DOHH2 (cell line): ENCODE measurements around the gene F10.

Experiments
- H3F3A ChIP-seq: fragments of 200-600 bp; sonication (generic), shearing (Covaris generic); 2 replicates; pipeline ENCODE4 v1.6.0; 2016; ENCODE audit warnings: antibody characterized with exemption, mild to moderate bottlenecking; ENCODE audit not compliant: control insufficient read depth, insufficient read depth
- H3K27ac ChIP-seq: fragments of 200-600 bp; sonication (generic); 2 replicates; pipeline ENCODE4 v1.5.1; 2014; ENCODE audit warnings: low read depth, mild to moderate bottlenecking, low read length, moderate library complexity
- H3K27me3 ChIP-seq: fragments of 200-600 bp; sonication (generic); 2 replicates; pipeline ENCODE4 v1.6.1; 2014; ENCODE audit warnings: mild to moderate bottlenecking, low read length, mixed read lengths; ENCODE audit not compliant: control insufficient read depth
- H3K36me3 ChIP-seq: fragments of 200-600 bp; sonication (generic); 2 replicates; pipeline ENCODE4 v1.6.1; 2014; ENCODE audit warnings: mild to moderate bottlenecking, low read length, moderate library complexity, mixed read lengths; ENCODE audit not compliant: control insufficient read depth
- H3K4me1 ChIP-seq: fragments of 200-600 bp; sonication (generic); 2 replicates; pipeline ENCODE4 v1.6.1; 2014; ENCODE audit warnings: mild to moderate bottlenecking, low read length, mixed read lengths; ENCODE audit not compliant: control insufficient read depth
- H3K4me2 ChIP-seq: fragments of 200-600 bp; sonication (generic); 2 replicates; pipeline ENCODE4 v1.6.0; 2014; ENCODE audit warnings: mild to moderate bottlenecking, low read length, moderate library complexity
- H3K4me3 ChIP-seq: fragments of 200-600 bp; sonication (generic); 2 replicates; pipeline ENCODE4 v1.5.1; 2014; ENCODE audit warnings: mild to moderate bottlenecking, low read length, mixed read lengths
- H3K79me2 ChIP-seq: fragments of 200-600 bp; sonication (generic); 2 replicates; pipeline ENCODE4 v1.6.1; 2014; ENCODE audit warnings: mild to moderate bottlenecking, low read length, mixed read lengths; ENCODE audit not compliant: control insufficient read depth
- H3K9me2 ChIP-seq: fragments of 200-600 bp; sonication (generic); replicated peaks from 2 replicates; pipeline ENCODE4 v1.6.1; 2014; ENCODE audit warnings: mild to moderate bottlenecking, low read length, mixed read lengths; ENCODE audit not compliant: control insufficient read depth
- H3K9me3 ChIP-seq: fragments of 200-600 bp; sonication (generic); 2 replicates; pipeline ENCODE4 v1.6.1; 2014; ENCODE audit warnings: antibody characterized with exemption, low read length, mixed read lengths; ENCODE audit not compliant: control insufficient read depth, insufficient read depth
- H4K20me1 ChIP-seq: fragments of 200-600 bp; sonication (generic); 2 replicates; pipeline ENCODE4 v1.6.0; 2014; ENCODE audit warnings: low read depth, mild to moderate bottlenecking, antibody characterized with exemption, low read length, moderate library complexity; ENCODE audit not compliant: control insufficient read depth, insufficient read depth
- CTCF ChIP-seq: fragments of 200-600 bp; sonication (generic); IDR thresholded peaks from one replicate; pipeline ENCODE4 v1.5.1; 2014; ENCODE audit warnings: antibody characterized with exemption, mild to moderate bottlenecking, low read depth, low read length; ENCODE audit not compliant: poor library complexity, severe bottlenecking
- EZH2phosphoT487 ChIP-seq: fragments of 200-600 bp; sonication (generic); IDR thresholded peaks from 2 replicates; pipeline ENCODE4 v1.6.1; 2017; ENCODE audit warnings: borderline replicate concordance, mild to moderate bottlenecking, antibody characterized with exemption, low read length, moderate library complexity, mixed read lengths

Gene F10

GRCh38 chr13:113087923-113088690 is 34.5 kb upstream of the F10 start:
- no peak overlapping the region for H3K4me2 ChIP-seq
- H3K79me2 ChIP-seq, result no peaks in the 10 kb centered on the region
- no peaks in the 10 kb centered on the region for H3K9me2 ChIP-seq
- H3K27me3 ChIP-seq, result no peaks in the 10 kb centered on the region
- H3F3A ChIP-seq, result no peaks in the 10 kb centered on the region
- no peak for TF ChIP-seq CTCF
- no peak for TF ChIP-seq EZH2phosphoT487
- no peak overlapping the region for H3K4me3 ChIP-seq
- H3K27ac ChIP-seq, result no peak overlapping the region
- H3K4me1 ChIP-seq, result no peaks in the 10 kb centered on the region
- H3K9me3 ChIP-seq, result no peaks in the 10 kb centered on the region
- H4K20me1 ChIP-seq, result no peaks in the 10 kb centered on the region
- H3K36me3 ChIP-seq, result no peaks in the 10 kb centered on the region

- H3K79me2 ChIP-seq, result no peaks in the 10 kb centered on the region
- no peak overlapping the region for H3K27ac ChIP-seq
- no peaks in the 10 kb centered on the region for H4K20me1 ChIP-seq
- H3K27me3 ChIP-seq, result no peaks in the 10 kb centered on the region
- no peaks in the 10 kb centered on the region for H3K36me3 ChIP-seq
- H3F3A ChIP-seq, result no peaks in the 10 kb centered on the region
- no peak overlapping the region for H3K4me3 ChIP-seq
- H3K9me2 ChIP-seq, result no peaks in the 10 kb centered on the region
- H3K4me2 ChIP-seq, result no peak overlapping the region
- H3K4me1 ChIP-seq, result no peaks in the 10 kb centered on the region
- no peak for TF ChIP-seq EZH2phosphoT487
- TF ChIP-seq CTCF, result no peak
- H3K9me3 ChIP-seq, result no peaks in the 10 kb centered on the region
These were observed 33.9 kb upstream of the F10 start for GRCh38 chr13:113088691-113089020.

- Histone ChIP-seq H3F3A (no peaks in the 10 kb centered on the region), H3K27me3 (no peaks in the 10 kb centered on the region), H3K4me3 (no peak overlapping the region), H3K4me2 (no peak overlapping the region), H3K9me2 (no peaks in the 10 kb centered on the region), H3K9me3 (no peaks in the 10 kb centered on the region), H3K79me2 (no peaks in the 10 kb centered on the region), H3K27ac (no peak overlapping the region), H4K20me1 (no peaks in the 10 kb centered on the region), H3K36me3 (no peaks in the 10 kb centered on the region), H3K4me1 (no peaks in the 10 kb centered on the region)
- TF ChIP-seq EZH2phosphoT487 (no peak), CTCF (no peak)
These were observed 32.7 kb upstream of the F10 start for GRCh38 chr13:113089693-113090414.
